Measurements from ENCODE around the gene VSX2.
"Not testable (repeated sequence)": the region's sequence is repeated elsewhere in the genome, so short reads cannot be mapped to it uniquely, and the experiment has no call there.

Gene VSX2

GRCh38 chr14:74260525-74261233 is 21.4 kb downstream of the VSX2 start:
- DNase-seq = no peak

- DNase-seq = no peak
Measured at GRCh38 chr14:74261288-74261687, 22.0 kb downstream of the VSX2 start.

DNA sequence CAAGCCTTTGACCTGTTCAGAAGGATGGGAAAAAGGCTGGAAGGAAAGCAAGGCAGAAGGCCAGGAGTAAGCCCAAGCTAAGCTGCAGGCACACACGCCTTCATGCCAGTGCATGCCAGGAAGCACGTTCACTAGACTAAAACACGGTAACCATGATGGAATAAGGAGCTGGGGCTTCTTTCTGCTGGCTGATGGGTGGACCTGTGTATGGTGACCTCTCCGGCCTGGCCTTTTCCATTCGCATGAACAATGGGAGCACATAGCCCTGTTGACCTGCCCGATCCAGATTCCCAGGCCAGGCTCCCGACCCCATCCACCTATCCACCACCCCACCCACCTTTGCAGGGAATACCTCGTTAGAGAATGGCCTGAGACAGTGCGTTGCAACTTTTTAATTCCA is 22.8 kb downstream of the VSX2 start:
- DNase-seq = no peak

DNA sequence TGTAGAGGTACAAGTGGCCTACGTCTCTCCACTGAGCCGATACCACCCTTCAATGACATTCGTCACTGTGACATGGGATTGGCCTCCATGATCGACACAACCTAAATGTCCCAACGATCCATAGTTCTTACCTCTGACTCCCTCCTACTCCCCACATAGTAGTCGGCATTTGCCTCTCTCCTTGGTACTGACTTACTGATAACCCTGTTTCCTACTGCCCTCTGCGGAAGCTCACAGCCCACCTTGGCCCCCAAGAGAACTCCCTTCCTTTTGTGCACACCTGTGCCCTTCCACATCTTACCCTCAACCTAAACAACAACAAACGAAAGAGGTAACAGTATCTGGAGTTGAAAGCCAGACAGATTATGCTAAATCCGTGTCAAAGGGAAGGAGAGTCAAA is 23.9 kb downstream of the VSX2 start:
- DNase-seq = no peak

DNA sequence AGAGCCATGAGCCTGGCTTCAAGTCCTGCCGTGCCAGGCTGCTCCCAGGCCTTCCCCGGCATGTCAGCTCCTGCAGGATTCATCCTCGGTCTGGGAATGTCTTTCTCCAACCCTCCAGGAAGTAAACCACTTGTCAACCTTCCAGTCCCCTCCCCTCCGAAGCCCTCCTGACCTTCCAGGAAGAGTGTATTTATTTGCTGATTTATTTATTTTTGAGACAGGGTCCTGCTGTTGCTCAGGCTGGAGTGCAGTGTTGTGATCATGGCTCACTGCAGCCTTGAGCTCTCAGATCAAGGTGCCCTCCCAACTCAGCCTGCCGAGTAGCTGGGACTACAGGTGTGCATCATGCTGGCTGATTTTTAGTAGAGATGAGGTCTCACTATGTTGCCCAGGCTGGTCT is 24.7 kb downstream of the VSX2 start:
- DNase-seq = no peak

DNA sequence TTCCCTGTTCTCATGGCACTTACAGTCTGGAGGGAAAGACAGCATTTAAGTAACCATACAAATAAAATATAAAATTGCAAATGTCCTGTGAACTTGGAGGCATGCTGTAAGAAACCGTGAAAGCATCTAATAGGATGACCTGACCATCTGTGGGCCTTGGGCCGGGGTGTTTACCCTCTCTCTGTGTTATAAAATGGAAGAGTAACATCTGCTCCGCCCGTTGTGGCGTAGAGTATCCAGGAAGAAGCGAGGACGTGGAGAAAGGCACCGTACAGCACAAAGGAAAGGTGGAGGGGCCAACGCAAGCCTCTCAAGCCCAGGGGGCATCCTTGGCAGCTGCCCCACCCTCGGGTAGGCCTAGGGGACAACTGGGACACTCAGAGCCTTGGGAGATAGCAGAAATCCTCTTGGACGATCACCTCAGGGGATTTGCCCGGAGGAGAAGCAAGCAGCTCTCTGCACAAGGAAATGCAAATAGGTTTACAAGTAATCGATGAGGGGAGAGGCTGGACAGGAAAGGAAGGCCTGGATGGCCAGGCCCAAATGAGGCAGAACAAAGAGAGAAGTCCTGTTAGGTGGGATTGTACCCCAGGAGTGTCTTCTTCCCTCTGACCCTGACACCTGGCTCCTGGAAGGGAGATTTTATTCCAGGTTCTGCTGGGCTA is 26.2 kb downstream of the VSX2 start:
- DNase-seq = no peak

GRCh38 chr14:74267588-74267987 is 28.3 kb downstream of the VSX2 start:
- DNase-seq = no peak

- DNase-seq = not testable (repeated sequence)
Measured at GRCh38 chr14:74270382-74271177, 31.3 kb downstream of the VSX2 start.

GRCh38 chr14:74271365-74271764 is 32.1 kb downstream of the VSX2 start:
- no peak for DNase-seq

DNA sequence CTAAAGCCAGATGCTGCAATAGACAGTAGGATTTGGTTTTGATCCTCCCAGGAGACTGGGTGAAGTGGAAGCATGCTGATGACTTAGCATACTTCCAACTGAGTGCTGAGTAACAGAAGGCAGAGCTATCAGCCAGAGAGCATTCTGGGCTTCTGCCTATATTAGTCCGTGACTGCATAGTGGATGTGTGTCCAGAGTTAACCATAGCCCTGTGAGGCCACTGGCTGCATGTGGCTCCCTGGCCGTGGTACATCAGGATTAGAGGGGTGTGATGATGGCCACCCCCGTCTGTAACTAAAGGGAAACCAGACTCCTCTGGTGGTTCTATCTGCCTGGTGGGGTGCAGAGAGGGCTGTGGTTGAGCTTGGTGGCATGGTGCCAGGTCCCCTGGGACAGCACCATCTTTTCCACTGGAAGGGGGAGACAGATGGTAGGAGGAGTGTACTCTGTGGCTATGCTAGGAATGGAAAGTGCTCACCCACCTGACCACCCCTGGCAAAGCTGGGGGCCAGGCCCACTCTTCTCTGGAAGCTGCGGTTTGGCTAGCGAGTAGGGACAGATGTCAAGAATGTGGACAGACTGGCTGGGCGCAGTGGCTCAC is 36.1 kb downstream of the VSX2 start:
- DNase-seq = no peak

DNA sequence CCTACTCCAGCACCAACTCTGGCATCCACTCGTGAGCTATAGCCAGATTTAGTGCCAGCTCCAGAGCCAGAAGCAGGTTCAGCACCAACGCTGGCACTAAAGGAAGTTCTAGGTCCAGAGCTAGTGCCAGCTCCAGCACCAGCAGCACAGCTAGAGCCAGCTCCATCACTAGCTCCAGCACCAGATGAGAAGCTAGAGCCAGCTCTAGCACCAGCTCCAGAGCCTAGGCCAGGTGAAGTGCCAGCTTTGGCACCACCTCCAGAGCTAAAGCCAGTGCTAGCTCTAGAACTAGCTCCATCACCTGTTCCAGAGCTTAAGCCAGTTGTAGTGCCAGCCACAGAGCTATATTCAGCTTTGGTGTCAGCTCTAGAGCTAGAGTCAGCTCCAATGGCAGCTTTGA is 38.8 kb downstream of the VSX2 start:
- no peak for DNase-seq

DNA sequence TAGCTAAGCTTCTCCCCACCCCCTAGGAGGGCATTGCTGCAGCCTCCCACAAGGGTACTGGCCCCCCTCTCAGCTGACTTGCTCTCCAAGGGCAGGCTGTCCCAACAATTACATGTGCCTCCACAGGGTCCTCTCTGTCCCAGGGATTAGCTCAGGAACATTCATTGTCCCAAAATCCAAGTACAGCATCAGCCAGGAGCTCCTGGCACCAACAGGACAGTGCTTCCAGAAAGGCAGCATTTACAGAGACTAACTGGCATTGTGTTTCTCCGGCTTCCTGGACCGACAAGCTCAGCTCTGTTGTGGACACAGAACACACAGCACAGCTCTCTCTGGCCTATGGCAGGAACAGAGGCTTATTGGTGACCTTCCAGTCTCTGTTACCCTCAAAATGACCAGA is 41.8 kb downstream of the VSX2 start:
- DNase-seq = no peak

- no peak for DNase-seq
Measured at GRCh38 chr14:74286736-74287135, 47.5 kb downstream of the VSX2 start.

GRCh38 chr14:74289801-74290200 is 50.6 kb downstream of the VSX2 start:
- no peak for DNase-seq

- DNase-seq = no peak
Measured at GRCh38 chr14:74290415-74290814, 51.2 kb downstream of the VSX2 start.

DNA sequence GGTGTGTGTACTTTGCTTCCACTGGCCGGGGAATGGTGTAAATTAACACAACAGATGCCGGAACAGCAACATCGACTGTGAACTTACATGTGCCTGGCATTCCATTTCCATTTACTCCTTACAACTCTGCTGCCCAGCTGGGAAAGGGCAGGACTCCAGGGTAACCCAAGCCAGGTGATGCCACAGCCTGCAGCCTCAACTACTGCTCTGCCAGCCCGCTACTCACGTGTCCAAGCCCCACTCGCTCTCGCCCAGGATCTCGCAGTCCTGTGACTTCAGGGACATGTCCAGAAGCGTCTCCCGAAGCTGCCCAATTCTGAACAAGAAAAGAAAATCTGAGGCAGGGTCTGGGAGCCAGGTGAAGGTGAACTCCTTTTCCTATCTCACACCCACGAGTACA is 52.8 kb downstream of the VSX2 start:
- no peak for DNase-seq

- DNase-seq = no peak
Measured at GRCh38 chr14:74293606-74294005, 54.4 kb downstream of the VSX2 start.

DNA sequence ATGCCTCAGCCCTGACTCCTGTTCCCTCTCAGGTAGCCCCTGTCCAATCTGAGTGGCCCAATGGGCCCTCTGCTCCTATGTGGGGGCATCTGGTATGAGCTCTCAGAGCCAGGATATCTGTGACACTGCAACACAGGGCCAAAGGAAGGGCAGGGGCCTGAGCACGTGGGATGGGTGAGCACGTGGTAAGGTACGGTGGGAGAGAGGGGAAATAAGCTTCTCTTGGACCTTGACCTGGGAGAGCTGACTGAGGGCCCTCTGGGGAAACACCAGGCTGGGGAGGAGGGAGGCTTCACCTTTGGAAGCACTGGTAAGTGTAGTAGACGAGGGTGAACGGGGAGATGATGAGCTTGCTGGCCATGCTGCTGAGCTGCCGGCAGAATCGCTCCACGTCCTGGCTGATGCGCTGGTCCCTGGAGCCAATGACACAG is 56.8 kb downstream of the VSX2 start:
- DNase-seq = no peak

DNA sequence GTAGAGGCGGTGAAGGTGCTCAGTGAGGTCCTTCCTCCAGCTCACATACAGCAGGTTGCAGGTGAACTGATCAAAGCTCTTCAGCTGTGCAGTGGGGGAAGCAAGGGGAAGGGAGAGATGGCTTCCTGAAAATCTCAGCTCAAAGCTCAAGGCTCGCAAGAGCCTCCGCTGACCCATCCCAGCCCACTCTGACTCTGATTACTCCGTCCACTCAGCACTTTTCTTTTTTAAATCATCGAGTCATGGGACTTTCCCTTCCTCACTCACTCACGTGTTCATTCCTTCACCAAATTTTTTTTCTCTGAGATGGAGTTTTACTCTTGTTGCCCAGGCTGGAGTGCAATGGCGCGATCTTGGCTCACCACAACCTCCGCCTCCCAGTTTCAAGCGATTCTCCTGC is 58.7 kb downstream of the VSX2 start:
- DNase-seq = no peak

DNA sequence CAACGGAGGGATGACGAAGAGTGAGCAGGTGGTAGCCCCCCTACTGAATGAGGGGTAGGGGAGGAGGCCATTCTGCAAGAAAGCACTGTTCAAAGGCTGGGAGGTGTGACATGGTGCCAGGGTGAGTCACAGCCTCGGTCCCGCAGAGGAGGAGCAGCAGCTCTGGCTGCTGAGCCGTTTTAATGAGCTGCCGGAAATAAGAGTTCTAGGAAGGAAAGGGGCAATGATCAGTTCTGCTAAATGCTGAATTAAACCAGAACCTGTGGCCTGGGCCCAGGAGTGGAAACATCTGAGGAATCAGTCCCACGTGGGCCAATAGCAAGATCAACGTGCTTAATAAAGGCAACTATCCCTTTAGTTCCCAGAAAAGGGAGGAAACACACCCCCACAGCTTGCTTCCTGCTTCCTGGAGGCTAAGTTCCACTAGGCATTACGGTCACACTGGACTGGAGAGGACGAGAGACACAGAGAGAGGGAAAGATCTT is 59.9 kb downstream of the VSX2 start:
- DNase-seq = no peak

GRCh38 chr14:74301594-74302151 is 62.4 kb downstream of the VSX2 start:
- no peak for DNase-seq

GRCh38 chr14:74302152-74302628 is 62.9 kb downstream of the VSX2 start:
- no peak for DNase-seq

Measured in right hindlimb (tissue), 1 donor.